GM18520 (cell line): ENCODE measurements around the gene BRWD1.
A peak's percentile ranks its signal among the peaks of the same experiment; 100 is the strongest.

ENCODE experiments used
- ATAC-seq: cut with Tn5 transposase; IDR thresholded peaks from one replicate; pipeline ENCODE4 v1.9.1; 2021; ENCODE audit not compliant: unreplicated experiment

BRWD1 gene

GRCh38 chr21:39330001-39330400 is 16.6 kb upstream of the BRWD1 start:
- no peak for ATAC-seq

- no peak for ATAC-seq
Observed at GRCh38 chr21:39327727-39328126, 14.3 kb upstream of the BRWD1 start.

- ATAC-seq = no peak
Observed at GRCh38 chr21:39326607-39327307, 13.3 kb upstream of the BRWD1 start.

GRCh38 chr21:39325458-39325857 is 12.0 kb upstream of the BRWD1 start:
- ATAC-seq = no peak

GRCh38 chr21:39321424-39321823 is 8.0 kb upstream of the BRWD1 start:
- no peak for ATAC-seq

GRCh38 chr21:39319814-39320332 is 6.4 kb upstream of the BRWD1 start:
- no peak for ATAC-seq

- no peak for ATAC-seq
Observed at GRCh38 chr21:39319251-39319756, 5.9 kb upstream of the BRWD1 start.

- no peak for ATAC-seq
Observed at GRCh38 chr21:39318091-39318959, 4.9 kb upstream of the BRWD1 start.

- ATAC-seq = no peak
Observed at GRCh38 chr21:39317134-39318090, 4.0 kb upstream of the BRWD1 start.

GRCh38 chr21:39316729-39317128 is 3.3 kb upstream of the BRWD1 start:
- no peak for ATAC-seq

- ATAC-seq = no peak
Observed at GRCh38 chr21:39315603-39316445, 2.4 kb upstream of the BRWD1 start.

- no peak for ATAC-seq
Observed at GRCh38 chr21:39314143-39315027, 953 bp upstream of the BRWD1 start.

GRCh38 chr21:39313042-39313570 is 326 bp downstream of the BRWD1 start:
- no peak for ATAC-seq

- peak; percentile 67 for ATAC-seq
Observed at GRCh38 chr21:39312112-39313041, 1.1 kb downstream of the BRWD1 start.

GRCh38 chr21:39311164-39311563 is 2.3 kb downstream of the BRWD1 start:
- no peak for ATAC-seq

GRCh38 chr21:39307466-39307865 is 6.0 kb downstream of the BRWD1 start:
- no peak for ATAC-seq

GRCh38 chr21:39300587-39300986 is 12.8 kb downstream of the BRWD1 start:
- no peak for ATAC-seq
